HG02938 (cell line): ENCODE measurements around the gene ARHGEF3.
A peak's percentile ranks its signal among the peaks of the same experiment; 100 is the strongest.

Source experiments
- ATAC-seq: cut with Tn5 transposase; IDR thresholded peaks from one replicate; pipeline ENCODE4 v1.9.1; 2021; ENCODE audit warnings: mild to moderate bottlenecking, moderate library complexity; ENCODE audit not compliant: unreplicated experiment

The ARHGEF3 gene

GRCh38 chr3:56796202-56796601 lies 5.5 kb downstream of the ARHGEF3 start:
- no peak for ATAC-seq

DNA sequence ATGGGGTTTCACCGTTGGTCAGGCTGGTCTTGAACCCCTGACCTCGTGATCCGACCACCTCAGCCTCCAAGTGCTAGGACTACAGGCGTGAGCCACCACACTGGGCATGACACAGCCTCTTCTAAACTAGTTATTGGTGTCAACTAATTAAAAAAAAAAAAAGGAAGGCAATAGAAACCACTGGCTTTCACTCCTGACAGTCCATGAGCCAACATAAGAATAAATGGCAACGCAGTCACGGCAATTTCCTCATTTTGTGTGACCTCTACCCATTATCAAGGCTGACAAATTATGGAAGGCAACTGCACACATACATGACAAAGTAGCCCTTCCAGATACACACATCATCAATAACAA lies 5.9 kb downstream of the ARHGEF3 start:
- ATAC-seq = no peak

GRCh38 chr3:56795097-56795828 lies 6.5 kb downstream of the ARHGEF3 start:
- no peak for ATAC-seq

DNA sequence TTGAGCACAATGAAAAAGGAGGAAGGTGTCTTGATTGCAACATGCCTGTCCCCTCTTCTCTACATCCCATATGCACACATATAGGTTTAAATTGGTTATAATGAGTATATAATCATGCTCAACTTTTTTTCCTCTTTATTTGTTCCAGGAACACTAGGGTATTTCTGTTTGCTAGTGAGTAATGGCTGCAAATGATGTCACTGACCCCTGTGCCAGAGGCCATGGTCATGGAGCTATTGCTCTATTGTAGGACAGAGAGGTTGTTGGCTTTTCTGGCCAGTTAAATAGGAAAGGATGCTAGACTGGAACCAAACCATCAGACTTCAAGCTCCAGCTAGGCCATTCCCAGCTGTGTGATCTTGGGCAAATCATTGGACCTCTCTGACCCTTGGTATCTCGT lies 9.6 kb downstream of the ARHGEF3 start:
- no peak for ATAC-seq

- ATAC-seq = no peak
Observed at GRCh38 chr3:56790016-56790821, 11.5 kb downstream of the ARHGEF3 start.

GRCh38 chr3:56789076-56789475 lies 12.7 kb downstream of the ARHGEF3 start:
- ATAC-seq = no peak

- no peak for ATAC-seq
Observed at GRCh38 chr3:56788521-56788920, 13.2 kb downstream of the ARHGEF3 start.

DNA sequence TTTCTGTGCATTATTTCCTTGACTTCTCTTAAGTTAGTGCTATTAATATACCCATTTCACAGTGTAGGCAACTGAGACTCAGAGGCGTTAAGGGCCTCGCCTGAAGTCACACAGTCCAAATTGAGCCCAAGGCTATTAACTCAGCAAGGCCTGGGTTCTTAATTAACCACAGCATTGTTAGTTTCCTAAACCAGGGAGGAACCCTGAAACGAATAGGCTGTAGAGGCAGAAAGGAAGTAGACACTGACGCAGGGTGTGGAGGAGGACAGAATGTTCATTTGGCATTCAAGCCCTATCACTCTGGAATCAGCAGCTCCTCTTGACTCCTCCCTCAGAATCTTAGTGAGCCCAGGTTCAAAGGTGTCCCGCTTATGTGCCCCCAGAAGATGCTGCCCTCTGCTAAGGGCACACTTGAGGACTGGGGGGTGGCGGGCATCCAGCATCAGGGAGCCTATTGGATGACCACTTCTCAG lies 13.9 kb downstream of the ARHGEF3 start:
- no peak for ATAC-seq

DNA sequence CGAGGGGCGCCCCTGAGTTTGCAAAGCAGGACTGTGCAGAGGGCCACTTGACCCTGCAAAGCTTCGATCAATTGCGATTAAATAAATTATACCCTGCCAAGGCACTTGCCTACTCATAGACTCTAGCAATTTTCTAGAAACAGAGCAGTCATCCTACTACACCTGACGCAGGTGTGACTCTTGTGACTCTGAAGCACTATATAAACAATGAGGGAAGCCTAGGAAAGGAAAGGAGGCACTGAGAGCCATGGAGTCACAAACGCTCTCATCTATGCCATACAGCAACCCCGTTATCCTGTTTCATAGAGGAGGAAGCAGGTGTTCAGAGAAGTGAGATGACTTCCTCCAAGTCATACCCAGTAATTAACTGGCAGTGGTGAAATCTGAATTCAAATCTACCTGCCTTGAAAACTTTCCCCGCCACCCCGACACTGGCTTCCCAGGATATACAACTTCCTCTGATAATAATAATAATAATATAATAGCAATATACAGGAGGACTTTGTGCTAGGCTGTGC lies 14.4 kb downstream of the ARHGEF3 start:
- ATAC-seq = no peak

DNA sequence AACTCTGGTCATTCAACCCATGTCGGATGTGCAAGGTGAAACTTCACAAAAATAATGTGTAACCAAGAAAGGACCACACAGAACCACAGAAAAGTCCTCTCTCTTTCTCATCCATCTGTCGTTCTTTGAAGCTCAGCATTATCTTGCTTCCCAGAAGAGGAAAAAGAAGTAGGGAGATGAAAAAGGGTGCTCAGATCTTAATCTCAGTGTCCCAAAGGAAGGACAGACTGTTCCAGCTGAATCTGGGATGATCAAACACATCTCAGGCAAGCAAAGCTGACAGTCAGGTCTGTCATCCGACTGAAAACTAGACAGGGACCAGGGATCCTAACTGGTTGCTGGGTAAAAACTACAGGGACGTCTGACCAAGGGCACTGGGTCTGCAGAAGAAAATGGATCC lies 16.2 kb downstream of the ARHGEF3 start:
- no peak for ATAC-seq

DNA sequence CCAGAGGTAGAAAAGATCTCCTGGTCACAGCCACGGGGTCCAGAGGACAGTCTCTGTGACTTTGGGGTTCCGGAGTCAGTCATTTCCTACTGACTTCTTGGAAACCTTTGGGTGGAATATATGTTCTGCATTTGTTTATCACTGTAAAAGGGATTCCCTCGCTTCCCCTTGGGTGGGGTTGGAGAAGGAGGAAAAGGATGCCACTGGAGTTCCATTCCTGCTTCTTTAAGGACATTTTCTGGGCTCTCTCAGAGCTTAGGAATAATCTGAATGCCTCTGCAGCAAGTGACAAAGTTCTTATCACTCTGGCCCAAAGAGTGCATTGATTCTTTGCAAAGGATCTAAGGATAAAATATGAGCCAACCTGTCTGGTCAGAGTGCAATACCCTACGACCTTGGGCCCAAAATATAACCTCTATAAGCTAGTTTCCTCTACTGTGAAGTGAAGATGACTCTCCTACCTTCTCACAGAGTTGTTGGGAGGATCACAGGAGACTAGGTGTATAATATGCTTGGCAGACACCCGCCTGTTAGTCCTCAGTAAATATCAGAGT lies 17.2 kb downstream of the ARHGEF3 start:
- no peak for ATAC-seq

DNA sequence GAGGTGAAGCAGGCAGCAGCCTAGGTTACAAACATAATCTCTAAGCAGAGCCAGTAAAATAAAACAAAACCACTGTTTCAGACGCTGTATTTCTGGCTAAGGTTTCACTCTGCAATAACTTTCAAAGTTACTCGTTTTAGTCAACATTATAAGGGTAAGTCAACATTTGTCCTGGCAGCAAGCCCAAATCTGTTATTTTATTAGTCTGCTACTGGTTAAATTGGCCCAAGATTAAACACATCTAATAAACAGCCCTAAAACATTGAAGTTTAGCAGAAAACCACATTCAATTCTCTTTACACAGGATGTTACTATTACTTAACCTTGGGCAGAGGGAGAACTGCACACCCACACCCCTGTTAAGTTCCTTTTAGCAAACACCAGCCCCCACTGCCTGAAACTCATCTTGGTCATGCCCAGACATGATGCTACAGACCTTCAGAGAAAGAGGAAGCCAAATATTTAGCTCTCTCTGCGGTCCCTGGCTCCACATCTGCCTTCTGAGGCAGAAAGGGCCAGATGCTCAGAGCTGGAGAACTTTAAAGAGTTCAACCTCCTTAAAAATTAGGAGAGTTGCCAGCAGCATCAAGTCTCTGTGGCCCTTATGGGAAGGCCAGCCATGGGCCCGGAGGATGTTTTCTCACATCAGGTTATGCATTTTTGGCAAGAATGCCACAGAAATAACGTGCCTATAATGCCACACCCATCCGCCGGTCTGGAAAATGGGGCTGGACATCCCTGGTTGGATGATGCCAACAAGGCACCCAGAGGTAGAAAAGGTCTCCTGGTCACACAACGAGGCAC lies 17.9 kb downstream of the ARHGEF3 start:
- peak; percentile 98 for ATAC-seq

DNA sequence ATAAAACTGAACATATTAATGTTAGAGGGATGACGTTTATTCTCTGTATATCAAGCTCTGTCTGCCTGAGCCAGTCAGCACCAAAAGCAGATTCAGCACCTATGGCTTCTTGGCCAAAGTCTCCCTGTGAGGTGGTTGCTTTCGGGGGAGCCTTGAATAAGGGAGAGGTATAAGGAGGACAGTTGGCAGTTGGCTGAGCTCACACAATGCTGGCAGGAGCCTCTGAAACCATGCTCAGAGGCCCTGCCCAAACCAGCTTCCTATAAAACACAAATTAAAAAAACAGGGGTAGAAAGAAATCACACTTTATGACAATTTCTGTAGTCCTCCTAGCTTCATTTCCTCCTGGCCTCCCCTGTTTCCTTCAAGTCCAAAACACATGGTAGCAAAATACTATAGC lies 18.8 kb downstream of the ARHGEF3 start:
- no peak for ATAC-seq

- no peak for ATAC-seq
Observed at GRCh38 chr3:56782215-56782614, 19.5 kb downstream of the ARHGEF3 start.

DNA sequence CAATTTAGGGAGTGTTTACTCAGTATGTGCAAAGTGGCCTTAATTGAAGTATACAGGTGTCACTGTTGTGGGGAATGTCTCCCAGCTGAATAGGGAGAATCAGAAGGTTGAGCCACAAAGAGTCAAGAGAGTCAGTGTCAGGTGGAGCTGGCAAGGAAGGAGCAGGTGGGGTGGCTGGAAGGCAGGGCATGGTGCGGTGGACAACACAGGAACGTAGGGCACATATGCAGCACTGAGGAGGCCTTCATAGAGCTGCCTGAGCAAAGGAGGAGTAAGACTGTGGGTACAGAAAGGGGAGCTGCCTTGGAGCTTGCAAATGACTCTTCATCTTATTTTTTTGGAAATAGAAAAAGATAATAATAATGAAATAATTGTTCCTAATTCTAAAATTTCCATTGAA lies 20.0 kb downstream of the ARHGEF3 start:
- ATAC-seq = no peak

GRCh38 chr3:56780936-56781335 lies 20.8 kb downstream of the ARHGEF3 start:
- ATAC-seq = no peak

DNA sequence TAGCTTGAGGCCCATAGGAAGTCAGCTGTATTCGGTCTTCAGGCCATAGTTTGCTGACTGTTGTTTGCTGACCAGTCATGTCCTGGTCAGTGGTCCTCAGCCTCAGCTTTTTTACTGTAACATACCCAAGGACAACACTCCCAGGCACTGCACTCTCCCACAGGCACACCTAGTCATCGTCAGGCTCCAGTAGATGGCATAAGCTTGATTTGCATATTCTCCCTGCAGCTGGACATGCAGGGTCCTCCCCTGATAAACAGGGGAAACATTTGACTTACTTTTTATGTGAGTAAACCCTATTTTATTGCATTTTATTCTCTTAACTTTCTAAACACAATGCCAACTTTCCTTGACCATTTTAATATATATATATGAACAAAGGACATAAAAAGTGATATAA lies 22.9 kb downstream of the ARHGEF3 start:
- no peak for ATAC-seq

- ATAC-seq = no peak
Observed at GRCh38 chr3:56776556-56776950, 25.2 kb downstream of the ARHGEF3 start.

DNA sequence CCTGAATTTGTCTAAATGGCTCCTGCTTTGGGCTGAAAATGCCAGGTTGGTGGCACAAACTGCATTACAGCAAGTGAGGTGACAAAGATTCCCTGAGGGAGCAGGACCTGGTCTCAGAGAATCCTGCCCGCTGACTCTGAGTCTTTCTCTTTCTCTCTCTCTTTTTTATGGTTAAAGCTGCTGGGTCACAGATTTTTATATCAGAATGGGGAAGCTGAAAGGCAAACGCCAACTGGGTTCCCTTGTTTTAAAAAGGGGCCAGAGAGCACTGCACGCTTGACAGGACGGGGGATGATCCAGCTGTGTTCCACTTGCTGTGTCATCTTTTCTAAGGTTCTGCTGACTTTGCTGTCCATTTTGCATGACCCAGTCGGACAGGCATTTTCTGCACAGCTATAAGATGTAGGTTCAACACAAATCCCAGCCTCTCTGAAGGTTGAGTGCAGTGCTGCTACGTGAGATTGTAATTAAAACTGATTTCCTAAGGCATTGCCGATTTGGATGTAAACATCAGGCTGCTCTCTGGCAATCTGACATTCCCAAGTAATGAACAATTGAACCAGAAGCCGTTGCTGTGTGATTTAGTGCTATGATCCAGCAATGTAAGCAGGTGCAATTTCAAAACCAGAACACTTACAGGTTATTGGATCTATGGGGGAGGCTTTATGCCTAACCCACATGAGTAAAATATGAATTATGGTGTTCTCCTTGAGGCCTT lies 25.8 kb downstream of the ARHGEF3 start:
- no peak for ATAC-seq

- no peak for ATAC-seq
Observed at GRCh38 chr3:56775445-56775837, 26.3 kb downstream of the ARHGEF3 start.
